DND-41 (cell line): ENCODE data around the gene SIN3B.

Experiments used
- CTCF ChIP-seq: IDR thresholded peaks from 2 replicates; pipeline ENCODE4 v1.5.1; 2012; ENCODE audit warnings: borderline replicate concordance, low read length, moderate library complexity, mild to moderate bottlenecking; ENCODE audit not compliant: poor library complexity, severe bottlenecking; ENCODE audit errors: extremely low read depth
- EZH2 ChIP-seq: IDR thresholded peaks from 3 replicates; pipeline ENCODE4 v1.6.1; 2012; ENCODE audit warnings: borderline replicate concordance, low read depth, mild to moderate bottlenecking, moderate library complexity, low read length, inconsistent platforms; ENCODE audit not compliant: severe bottlenecking

GRCh38 chr19:16915734-16916133 lies 86.5 kb downstream of the SIN3B start:
- TF ChIP-seq CTCF (no peak), EZH2 (no peak)
